WTC11 (cell line): ENCODE measurements around the gene NME2.

Source experiments
- CTCF ChIP-seq: fragments of 200-600 bp; IDR thresholded peaks from 2 replicates; pipeline ENCODE4 v1.8.0; 2022; ENCODE audit warnings: antibody characterized with exemption
- FOXK1 ChIP-seq: sonication (generic); formaldehyde crosslinking; IDR thresholded peaks from 2 replicates; pipeline ENCODE4 v1.8.0; 2022; ENCODE audit warnings: mild to moderate bottlenecking, moderate library complexity, missing genetic modification reagents
- TP53 ChIP-seq: sonication (generic); formaldehyde crosslinking; IDR thresholded peaks from 2 replicates; pipeline ENCODE4 v1.8.1; 2023; ENCODE audit warnings: mild to moderate bottlenecking, missing genetic modification reagents
- USF1 ChIP-seq: sonication (generic); formaldehyde crosslinking; IDR thresholded peaks from 2 replicates; pipeline ENCODE4 v1.8.0; 2022; ENCODE audit warnings: mild to moderate bottlenecking, missing genetic modification reagents
- ZBTB43 ChIP-seq: sonication (generic); formaldehyde crosslinking; IDR thresholded peaks from 2 replicates; pipeline ENCODE4 v1.8.1; 2023; ENCODE audit warnings: mild to moderate bottlenecking, missing genetic modification reagents
- ZNF396 ChIP-seq: fragments of 250-450 bp; sonication (Bioruptor Pico); IDR thresholded peaks from 2 replicates; pipeline ENCODE4 v1.8.0; 2021; ENCODE audit warnings: mild to moderate bottlenecking, moderate library complexity, borderline replicate concordance

GRCh38 chr17:51180486-51180885, 14.3 kb downstream of the NME2 start:
- TF ChIP-seq ZNF396 (CRISPR knock-in tag) (no peak), ZBTB43 (CRISPR knock-in tag) (no peak), TP53 (CRISPR knock-in tag) (no peak), CTCF (no peak), FOXK1 (CRISPR knock-in tag) (no peak), USF1 (no peak)
